C1 segment of cervical spinal cord (tissue), 14 donors: ENCODE data around the gene ZEB1.
"Not testable (repeated sequence)": the region's sequence is repeated elsewhere in the genome, so short reads cannot be mapped to it uniquely, and the experiment has no call there.

Experiments used
- DNase-seq, 14 donors: peaks; one replicate each; lab custom pipeline; 2025; lab: John Stamatoyannopoulos, UW

ZEB1 gene

GRCh38 chr10:31318382-31318853 is 598 bp upstream of the ZEB1 start:
- DNase-seq = peak in 10 of 14 donors; percentile 26 to 70 (median 52)

- peak in 10 of 14 donors; percentile 7 to 59 (median 41) for DNase-seq
Observed at GRCh38 chr10:31319602-31320549, 860 bp downstream of the ZEB1 start.

DNA sequence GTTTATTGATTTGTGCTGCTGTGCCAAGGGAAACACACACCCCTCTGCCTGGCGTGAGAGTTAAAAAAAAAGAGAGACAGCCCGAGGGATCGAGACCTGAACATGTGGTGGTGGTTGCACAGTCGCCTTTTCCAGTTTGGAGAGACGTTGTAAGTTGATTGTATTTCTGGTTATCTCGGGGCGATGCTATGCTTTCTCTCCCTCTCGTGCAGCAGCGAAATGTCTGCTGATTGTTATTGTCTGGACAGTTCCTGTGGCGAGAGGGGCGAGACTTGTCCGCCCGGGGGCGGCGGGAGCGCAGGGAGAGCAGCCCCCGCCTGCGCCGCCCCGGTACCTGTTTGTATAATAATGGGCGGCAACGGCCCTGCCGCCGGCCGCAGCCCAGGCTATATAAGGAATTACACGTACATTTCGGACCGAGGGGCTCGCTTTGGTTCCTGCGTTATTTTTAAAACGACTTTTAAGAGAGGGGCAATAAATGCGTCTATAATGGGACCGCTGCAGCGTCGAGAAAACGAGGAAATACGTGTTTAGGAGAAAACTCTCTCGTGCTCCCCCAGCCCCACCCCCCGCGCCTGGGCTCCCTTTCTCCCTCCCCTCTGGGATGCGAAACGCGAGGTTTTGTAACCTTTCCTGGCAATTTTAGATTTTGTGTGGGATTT is 1.7 kb downstream of the ZEB1 start:
- peak in 8 of 14 donors; percentile 13 to 68 (median 37) for DNase-seq

DNA sequence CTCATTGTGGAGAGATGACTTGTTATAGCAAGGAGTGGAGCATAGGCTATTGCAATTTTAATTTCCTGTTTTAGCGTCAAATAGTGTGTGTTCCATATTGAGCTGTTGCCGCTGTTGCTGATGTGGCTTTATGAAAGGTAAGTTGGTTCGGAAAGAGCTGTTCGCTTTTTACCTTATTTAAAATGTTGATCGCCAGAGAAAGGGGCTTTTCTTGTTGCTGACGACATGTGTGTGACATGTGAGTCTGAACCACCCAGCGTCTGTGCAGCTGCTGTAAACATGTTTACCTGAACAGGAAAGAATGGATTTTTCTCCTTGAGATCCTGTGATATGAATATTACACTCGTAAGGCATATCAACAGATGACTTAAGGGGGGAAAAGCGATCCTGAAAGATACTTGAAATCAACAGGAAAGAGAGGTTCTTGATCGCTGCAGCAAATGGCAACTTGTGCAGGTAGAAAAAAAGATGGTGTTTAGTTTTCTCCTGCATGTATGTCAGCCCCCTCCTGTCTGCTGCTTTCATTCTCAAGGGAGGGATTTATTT is 2.5 kb downstream of the ZEB1 start:
- DNase-seq = peak in 2 of 14 donors; percentile 3 to 78

DNA sequence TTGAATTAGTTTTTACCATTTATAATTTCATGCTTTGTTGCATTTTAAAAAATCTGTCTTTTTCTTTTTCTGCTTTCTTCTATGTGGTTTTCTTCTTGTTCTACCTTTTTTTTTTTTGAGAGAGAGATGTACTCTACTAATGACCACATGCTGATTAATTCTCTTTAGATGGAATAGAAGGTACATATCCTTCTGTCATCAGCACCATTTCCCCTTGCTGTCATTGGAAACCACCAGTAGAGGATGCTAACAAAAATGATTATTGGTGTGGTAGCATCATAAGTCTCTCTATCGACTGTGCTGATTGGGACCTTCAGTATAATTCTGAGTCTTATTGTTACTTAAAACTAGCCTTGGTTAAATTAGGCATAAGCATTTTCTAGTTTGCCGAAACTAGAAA is 3.6 kb downstream of the ZEB1 start:
- DNase-seq = peak in 1 of 14 donors; percentile 46

DNA sequence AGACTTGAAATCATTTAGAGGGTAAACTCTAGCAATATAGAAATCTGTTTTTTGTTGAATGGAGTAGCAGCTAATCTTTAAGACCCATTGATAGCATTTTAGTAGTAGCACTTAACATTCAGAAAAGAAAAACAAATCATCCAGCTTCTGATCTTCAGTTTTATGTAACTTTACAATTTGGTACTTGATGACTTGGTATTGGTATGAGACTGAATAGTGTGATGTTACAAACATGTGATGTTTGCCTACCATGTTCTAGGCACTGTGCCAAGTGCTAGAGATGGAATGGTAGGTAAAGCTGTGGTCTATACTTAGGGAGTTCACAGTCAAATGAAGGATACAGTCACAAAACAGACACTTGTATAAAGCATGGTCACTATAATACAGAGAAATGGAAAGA is 21.3 kb downstream of the ZEB1 start:
- DNase-seq = no peak

- no peak for DNase-seq
Observed at GRCh38 chr10:31341552-31341951, 22.5 kb downstream of the ZEB1 start.

- no peak for DNase-seq
Observed at GRCh38 chr10:31343009-31343408, 24.0 kb downstream of the ZEB1 start.

DNA sequence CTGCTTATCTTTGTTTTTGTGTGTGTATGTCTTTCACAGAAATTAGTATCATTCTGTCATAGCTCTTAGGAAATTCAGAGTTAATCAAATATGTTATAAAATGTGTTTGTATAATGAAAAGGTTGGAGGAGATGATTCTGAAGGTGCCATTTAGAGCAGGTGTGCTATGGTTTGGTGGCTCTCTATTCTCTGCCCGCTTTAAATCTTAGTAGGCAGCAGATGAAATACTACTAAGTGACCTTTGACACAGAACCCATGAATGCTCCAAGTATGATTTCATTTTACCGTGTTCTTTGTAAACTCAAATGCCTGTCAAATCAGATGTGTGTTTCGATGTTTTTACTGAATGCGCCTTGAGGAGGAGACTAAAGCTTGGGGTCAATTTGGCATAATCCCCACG is 24.5 kb downstream of the ZEB1 start:
- DNase-seq = no peak

GRCh38 chr10:31345886-31346285 is 26.9 kb downstream of the ZEB1 start:
- no peak for DNase-seq

- DNase-seq = no peak
Observed at GRCh38 chr10:31346953-31347352, 27.9 kb downstream of the ZEB1 start.

GRCh38 chr10:31347705-31348104 is 28.7 kb downstream of the ZEB1 start:
- no peak for DNase-seq

DNA sequence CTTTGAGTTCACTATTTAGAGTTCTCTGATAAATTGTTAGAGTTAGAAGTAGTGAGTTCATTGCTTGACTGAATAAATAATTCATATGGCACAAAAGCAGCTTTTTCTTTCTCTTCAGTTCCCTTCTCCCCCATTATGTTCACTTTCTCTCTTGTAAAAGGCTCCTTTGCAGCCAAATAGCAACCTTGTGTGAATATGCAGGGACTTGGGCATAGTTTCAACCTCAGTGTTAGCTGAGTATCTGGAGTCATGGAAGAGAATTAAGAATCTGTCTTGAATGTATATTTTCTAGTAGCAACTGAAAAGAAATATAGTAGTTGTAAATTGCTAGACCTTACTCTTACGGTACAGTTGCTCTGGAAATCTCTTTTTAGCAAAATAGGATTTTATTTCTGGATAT is 31.9 kb downstream of the ZEB1 start:
- DNase-seq = peak in 1 of 14 donors; percentile 6

- DNase-seq = no peak
Observed at GRCh38 chr10:31352436-31353226, 33.6 kb downstream of the ZEB1 start.

GRCh38 chr10:31353574-31353973 is 34.6 kb downstream of the ZEB1 start:
- DNase-seq = no peak

GRCh38 chr10:31358688-31359330 is 39.8 kb downstream of the ZEB1 start:
- DNase-seq = peak in 1 of 14 donors; percentile 49

GRCh38 chr10:31359979-31360378 is 41.0 kb downstream of the ZEB1 start:
- no peak for DNase-seq

- DNase-seq = not testable (repeated sequence)
Observed at GRCh38 chr10:31361475-31361874, 42.5 kb downstream of the ZEB1 start.

GRCh38 chr10:31362023-31362641 is 43.1 kb downstream of the ZEB1 start:
- DNase-seq = no peak

DNA sequence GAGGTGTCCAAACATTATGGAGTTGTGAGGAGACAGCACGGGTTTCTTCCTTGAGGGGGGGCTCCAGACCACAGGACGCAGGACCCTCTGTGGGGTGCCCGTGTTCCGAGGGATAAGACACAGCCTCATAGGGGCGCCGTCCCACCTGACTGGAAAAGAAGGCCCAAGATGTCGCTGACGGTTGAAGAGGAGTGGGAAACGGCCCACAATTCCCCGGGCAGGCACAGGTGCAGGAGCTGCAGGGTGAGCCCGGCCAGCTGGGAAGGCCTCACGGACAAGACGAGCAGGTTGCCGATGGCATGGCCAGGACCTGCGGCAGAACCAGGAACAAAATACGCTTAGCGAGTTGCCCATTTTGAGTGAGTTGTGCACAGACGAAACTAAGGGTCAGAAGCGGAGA is 44.7 kb downstream of the ZEB1 start:
- DNase-seq = not testable (repeated sequence)
